Keratinocyte (primary cell): Measurements from ENCODE around the gene GFRA4. TPM values are rescaled to one million over a fixed set of nuclear protein-coding genes. Genes with fewer than 3 reads are reported as not detected.

ENCODE experiments used
- DNase-seq: peaks from one replicate; pipeline ENCODE4 v3.0.0-alpha.2; 2011; ENCODE audit warnings: low read depth, missing footprints, low spot score
- FAIRE-seq: peaks from 2 replicates; lab custom pipeline; 2011; peaks lifted over from hg19 to GRCh38; lab: Jason Lieb, UNC
- H2AFZ ChIP-seq: 2 replicates; pipeline ENCODE4 v1.6.0; 2012; ENCODE audit warnings: low read length, control low read depth, inconsistent platforms; ENCODE audit not compliant: control insufficient read depth
- H3K27ac ChIP-seq: 2 replicates; pipeline ENCODE4 v1.5.1; 2011; ENCODE audit warnings: low read length; ENCODE audit not compliant: control insufficient read depth, insufficient read depth
- H3K27me3 ChIP-seq: 3 replicates; pipeline ENCODE4 v1.6.0; 2011; ENCODE audit warnings: low read length; ENCODE audit not compliant: control insufficient read depth, insufficient read depth; ENCODE audit errors: extremely low read depth
- H3K36me3 ChIP-seq, 2 experiments: 2 replicates in 1 of 2; 3 replicates in 1 of 2; pipeline ENCODE4 v1.5.1; 2011; ENCODE audit warnings: low read length in 2 of 2, mild to moderate bottlenecking in 1 of 2; ENCODE audit not compliant: control insufficient read depth in 2 of 2, insufficient read depth in 2 of 2; ENCODE audit errors: extremely low read depth in 1 of 2
- H3K4me1 ChIP-seq: 3 replicates; pipeline ENCODE4 v1.5.1; 2011; ENCODE audit warnings: low read length; ENCODE audit not compliant: control insufficient read depth, insufficient read depth; ENCODE audit errors: extremely low read depth
- H3K4me2 ChIP-seq: 3 replicates; pipeline ENCODE4 v1.6.0; 2011; ENCODE audit warnings: low read depth, low read length; ENCODE audit not compliant: control insufficient read depth, insufficient read depth; ENCODE audit errors: extremely low read depth
- H3K4me3 ChIP-seq, 3 experiments: fragments of 200-600 bp in 1 of 3; sonication (generic) in 1 of 3; 2 replicates in 2 of 3; 3 replicates in 1 of 3; pipeline ENCODE4 v1.5.1; 2011 to 2016; ENCODE audit warnings: low read length in 3 of 3, mild to moderate bottlenecking in 3 of 3, control low read depth in 2 of 3, inconsistent platforms in 1 of 3, low read depth in 1 of 3, mixed read lengths in 1 of 3, mixed run types in 1 of 3, moderate library complexity in 1 of 3; ENCODE audit not compliant: control insufficient read depth in 2 of 3, insufficient read depth in 2 of 3; ENCODE audit errors: extremely low read depth in 1 of 3
- H3K79me2 ChIP-seq: 2 replicates; pipeline ENCODE4 v1.6.0; 2012; ENCODE audit warnings: low read length; ENCODE audit not compliant: control insufficient read depth, insufficient read depth
- H3K9ac ChIP-seq: 3 replicates; pipeline ENCODE4 v1.6.0; 2011; ENCODE audit warnings: low read length; ENCODE audit not compliant: control insufficient read depth, insufficient read depth; ENCODE audit errors: extremely low read depth
- H3K9me1 ChIP-seq: 3 replicates; pipeline ENCODE4 v1.6.0; 2011; ENCODE audit warnings: low read length; ENCODE audit not compliant: control insufficient read depth, insufficient read depth; ENCODE audit errors: extremely low read depth
- H3K9me3 ChIP-seq: 2 replicates; pipeline ENCODE4 v1.5.1; 2012; ENCODE audit warnings: low read depth, low read length; ENCODE audit not compliant: control insufficient read depth
- H4K20me1 ChIP-seq: 3 replicates; pipeline ENCODE4 v1.6.0; 2011; ENCODE audit warnings: low read length; ENCODE audit not compliant: control insufficient read depth, insufficient read depth; ENCODE audit errors: extremely low read depth
- CTCF ChIP-seq, 3 experiments: IDR thresholded peaks in 1 of 3; conservative IDR thresholded peaks in 1 of 3; optimal IDR thresholded peaks in 1 of 3; 2 replicates in 2 of 3; 3 replicates in 1 of 3; pipeline versions ENCODE3 to v1.5.1; 2011; ENCODE audit warnings: low read length in 3 of 3, mild to moderate bottlenecking in 3 of 3, moderate library complexity in 2 of 3, control low read depth in 1 of 3, inconsistent platforms in 1 of 3; ENCODE audit not compliant: insufficient read depth in 2 of 3; ENCODE audit errors: extremely low read depth in 1 of 3
- EZH2 ChIP-seq: IDR thresholded peaks from one replicate; pipeline ENCODE4 v1.6.1; 2012; ENCODE audit warnings: inconsistent platforms, mild to moderate bottlenecking, low read length, moderate library complexity
- dilution Hi-C: fragments of 300-500 bp; cut with MboI; formaldehyde crosslinking; loops from one replicate; pipeline ENCODE4 v1.7.0; 2020; ENCODE audit warnings: low sequenced_read_pairs; ENCODE audit not compliant: extremely low pct_ligation_motif_present
- polyA plus RNA-seq, 5 experiments: library from polyadenylated mRNA; depleted of rRNA in 3 of 5; stranded (reverse) in 3 of 5; stranded (forward) in 1 of 5; unstranded in 1 of 5; fragments of >200 nt; gene quantifications; 1 replicate in 1 of 5; 2 replicates in 3 of 5; 3 replicates in 1 of 5; pipeline versions ENCODE4 v1.2.1 to v1.2.3, GENCODE V29; 2011 to 2012; ENCODE audit warnings: missing spikeins in 2 of 5, low read depth in 1 of 5, low replicate concordance in 1 of 5

The GFRA4 gene
- polyA plus RNA-seq, 1 donor (not counting 4 experiments of a cell fraction or from before 2014, with no cell fraction given) = not detected

- H2AFZ ChIP-seq = no peak overlapping the region
- H3K4me2 ChIP-seq = no peak overlapping the region
- no peak for TF ChIP-seq EZH2
- TF ChIP-seq CTCF (optimal IDR thresholded peaks at IDR 0.05 in 1 of 3, IDR thresholded peaks at IDR 0.05 in 1 of 3, conservative IDR thresholded peaks at IDR 0.05 in 1 of 3; ENCODE audit: extremely low read depth in 1 of 3, insufficient read depth in 2 of 3, low read length in 3 of 3) = no peak
- H3K9me3 ChIP-seq = no peaks in the 10 kb centered on the region
- DNase-seq (no peak), FAIRE-seq (no peak)
- peaks cover 4% of the 10 kb centered on the region for H3K9me1 ChIP-seq
- H3K4me1 ChIP-seq = no peaks in the 10 kb centered on the region
- no peak overlapping the region for H3K27ac ChIP-seq
- H3K79me2 ChIP-seq = no peaks in the 10 kb centered on the region
- no peak overlapping the region for H3K9ac ChIP-seq
- dilution Hi-C loops = no loop called here
- no peak overlapping the region for H3K4me3 ChIP-seq
- peaks cover 4 to 6% of the 10 kb centered on the region in 2 experiments for H3K36me3 ChIP-seq
- no peaks in the 10 kb centered on the region for H3K27me3 ChIP-seq
- no peaks in the 10 kb centered on the region for H4K20me1 ChIP-seq
These were observed 32.8 kb downstream of the GFRA4 start for GRCh38 chr20:3630429-3630828.

- Histone ChIP-seq H3K4me3 (no peak overlapping the region), H3K36me3 (peaks cover 4 to 9% of the 10 kb centered on the region in 2 experiments), H2AFZ (no peak overlapping the region), H3K9me3 (no peaks in the 10 kb centered on the region), H3K9me1 (peaks cover 4% of the 10 kb centered on the region), H3K9ac (no peak overlapping the region), H3K79me2 (no peaks in the 10 kb centered on the region), H4K20me1 (no peaks in the 10 kb centered on the region), H3K4me2 (no peak overlapping the region), H3K27me3 (no peaks in the 10 kb centered on the region), H3K4me1 (no peaks in the 10 kb centered on the region), H3K27ac (no peak overlapping the region)
- no peak for FAIRE-seq
- TF ChIP-seq EZH2 (no peak), CTCF (optimal IDR thresholded peaks at IDR 0.05 in 1 of 3, IDR thresholded peaks at IDR 0.05 in 1 of 3, conservative IDR thresholded peaks at IDR 0.05 in 1 of 3; ENCODE audit: extremely low read depth in 1 of 3, insufficient read depth in 2 of 3, low read length in 3 of 3) (no peak)
- dilution Hi-C loops = no loop called here
- DNase-seq = no peak
These were observed 33.3 kb downstream of the GFRA4 start for GRCh38 chr20:3629893-3630292.
